Esophagus muscularis mucosa (tissue), 4 donors: ENCODE results near the gene GATA3.

Experiments used
- EP300 ChIP-seq: sonication (generic); formaldehyde crosslinking; IDR thresholded peaks from one replicate; pipeline ENCODE4 v1.6.1; 2017; ENCODE audit warnings: antibody characterized with exemption
- POLR2A ChIP-seq: fragments of 450-650 bp; IDR thresholded peaks from one replicate; pipeline ENCODE4 v1.6.1; 2017; ENCODE audit warnings: antibody characterized with exemption, moderate library complexity, mild to moderate bottlenecking, low read depth
- TF ChIP-seq, protein P1 (sequence below), 3 experiments: fragments of 200-600 bp in 2 of 3; fragments of 450-650 bp in 1 of 3; sonication (generic) in 2 of 3; IDR thresholded peaks; one replicate each; pipeline ENCODE4 v1.5.1; 2017 to 2019; ENCODE audit warnings: antibody characterized with exemption in 3 of 3, mild to moderate bottlenecking in 2 of 3, moderate library complexity in 1 of 3

- no peak for TF ChIP-seq POLR2A
- TF ChIP-seq, protein P1, sequence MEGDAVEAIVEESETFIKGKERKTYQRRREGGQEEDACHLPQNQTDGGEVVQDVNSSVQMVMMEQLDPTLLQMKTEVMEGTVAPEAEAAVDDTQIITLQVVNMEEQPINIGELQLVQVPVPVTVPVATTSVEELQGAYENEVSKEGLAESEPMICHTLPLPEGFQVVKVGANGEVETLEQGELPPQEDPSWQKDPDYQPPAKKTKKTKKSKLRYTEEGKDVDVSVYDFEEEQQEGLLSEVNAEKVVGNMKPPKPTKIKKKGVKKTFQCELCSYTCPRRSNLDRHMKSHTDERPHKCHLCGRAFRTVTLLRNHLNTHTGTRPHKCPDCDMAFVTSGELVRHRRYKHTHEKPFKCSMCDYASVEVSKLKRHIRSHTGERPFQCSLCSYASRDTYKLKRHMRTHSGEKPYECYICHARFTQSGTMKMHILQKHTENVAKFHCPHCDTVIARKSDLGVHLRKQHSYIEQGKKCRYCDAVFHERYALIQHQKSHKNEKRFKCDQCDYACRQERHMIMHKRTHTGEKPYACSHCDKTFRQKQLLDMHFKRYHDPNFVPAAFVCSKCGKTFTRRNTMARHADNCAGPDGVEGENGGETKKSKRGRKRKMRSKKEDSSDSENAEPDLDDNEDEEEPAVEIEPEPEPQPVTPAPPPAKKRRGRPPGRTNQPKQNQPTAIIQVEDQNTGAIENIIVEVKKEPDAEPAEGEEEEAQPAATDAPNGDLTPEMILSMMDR (IDR thresholded peaks at IDR 0.05), result no peak
- no peak for TF ChIP-seq EP300
Measured at GRCh38 chr10:8059191-8059936, 4.9 kb downstream of the GATA3 start.
